Stimulated activated CD8-positive, alpha-beta memory T cell treated with anti-CD3 and anti-CD28 coated beads, Interleukin-12 subunit alpha, Interleukin-12 subunit beta, amount 100 ng/mL, for 24 hours (primary cell): ENCODE results near the gene KSR1.
"Not testable (repeated sequence)": the region's sequence is repeated elsewhere in the genome, so short reads cannot be mapped to it uniquely, and the experiment has no call there.

Source experiments
- DNase-seq: peaks from one replicate; pipeline ENCODE4 v3.0.0-alpha.2; 2020; ENCODE audit errors: extremely low read depth

Gene KSR1

GRCh38 chr17:27426471-27426870 is 29.8 kb upstream of the KSR1 start:
- DNase-seq: not testable (repeated sequence)

- not testable (repeated sequence) for DNase-seq
Measured at GRCh38 chr17:27427166-27427862, 28.9 kb upstream of the KSR1 start.

- DNase-seq: no peak
Measured at GRCh38 chr17:27428781-27429505, 27.3 kb upstream of the KSR1 start.

- DNase-seq: no peak
Measured at GRCh38 chr17:27429666-27430382, 26.4 kb upstream of the KSR1 start.

- no peak for DNase-seq
Measured at GRCh38 chr17:27430383-27430840, 25.8 kb upstream of the KSR1 start.

GRCh38 chr17:27430882-27431491 is 25.3 kb upstream of the KSR1 start:
- DNase-seq: no peak

- no peak for DNase-seq
Measured at GRCh38 chr17:27433521-27433920, 22.7 kb upstream of the KSR1 start.

- not testable (repeated sequence) for DNase-seq
Measured at GRCh38 chr17:27435431-27436070, 20.7 kb upstream of the KSR1 start.

GRCh38 chr17:27438348-27438998 is 17.8 kb upstream of the KSR1 start:
- no peak for DNase-seq

- DNase-seq: no peak
Measured at GRCh38 chr17:27439342-27439741, 16.9 kb upstream of the KSR1 start.

GRCh38 chr17:27442702-27443101 is 13.5 kb upstream of the KSR1 start:
- no peak for DNase-seq

- no peak for DNase-seq
Measured at GRCh38 chr17:27443491-27443890, 12.8 kb upstream of the KSR1 start.

GRCh38 chr17:27445971-27446370 is 10.3 kb upstream of the KSR1 start:
- DNase-seq: no peak

- DNase-seq: no peak
Measured at GRCh38 chr17:27446569-27447301, 9.5 kb upstream of the KSR1 start.

- DNase-seq: not testable (repeated sequence)
Measured at GRCh38 chr17:27448534-27448933, 7.7 kb upstream of the KSR1 start.

- no peak for DNase-seq
Measured at GRCh38 chr17:27449541-27449940, 6.7 kb upstream of the KSR1 start.

- DNase-seq: no peak
Measured at GRCh38 chr17:27449988-27450387, 6.3 kb upstream of the KSR1 start.

GRCh38 chr17:27450416-27450815 is 5.8 kb upstream of the KSR1 start:
- no peak for DNase-seq

GRCh38 chr17:27451906-27452305 is 4.3 kb upstream of the KSR1 start:
- no peak for DNase-seq

- no peak for DNase-seq
Measured at GRCh38 chr17:27452828-27453227, 3.4 kb upstream of the KSR1 start.
